Measurements from ENCODE around the gene TMEM170A.
"Not testable (repeated sequence)": the region's sequence is repeated elsewhere in the genome, so short reads cannot be mapped to it uniquely, and the experiment has no call there.

The TMEM170A gene

DNA sequence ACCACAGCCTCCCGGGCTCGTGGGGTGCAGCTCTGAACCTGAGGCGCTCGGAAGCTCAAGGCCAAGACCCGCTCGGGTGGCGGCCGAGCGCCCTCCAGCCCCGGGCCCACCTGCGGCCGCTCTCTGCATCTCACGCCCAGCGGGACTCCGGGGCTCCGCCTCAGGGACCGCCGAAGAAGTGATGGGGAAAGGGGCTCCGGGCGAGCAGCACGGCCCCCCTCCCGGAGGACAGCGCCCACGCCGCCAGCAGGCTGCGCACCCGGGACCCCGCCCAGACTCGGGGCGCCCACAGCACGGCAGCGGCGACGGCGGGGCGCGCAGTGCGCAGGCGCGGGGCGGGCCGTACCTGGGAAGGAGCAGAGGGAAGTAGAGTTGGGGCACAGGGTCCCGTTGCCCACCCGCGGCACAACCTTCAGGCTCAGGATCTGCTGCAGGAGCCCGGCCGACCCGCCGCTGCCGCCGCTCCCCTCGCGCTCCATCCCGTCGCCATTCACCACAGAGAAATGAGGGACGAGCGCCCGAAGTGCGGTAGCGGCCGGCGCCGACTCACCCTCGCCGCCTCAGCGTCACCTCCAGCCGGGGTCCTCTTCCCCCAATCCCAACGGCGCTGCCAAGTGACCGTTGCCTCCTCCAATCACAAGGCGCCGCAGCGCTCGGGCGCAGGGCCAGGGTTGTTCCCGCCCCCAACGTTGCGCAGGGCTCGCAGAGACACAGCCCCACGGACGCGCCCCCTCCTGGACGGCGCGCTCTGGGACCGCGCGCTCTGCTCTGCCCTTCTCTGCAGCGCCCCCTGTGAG lies at the start of gene TMEM170A:
Gene TMEM170A (minus strand): TSS at position 568 of the 797 bp plus-strand sequence. CDS start 89 bp downstream, at position 479.
- Mint-ChIP-seq H3K9me3 (peaks cover 2% of the 10 kb centered on the region), H3K27me3 (ENCODE audit: low read depth) (no peaks in the 10 kb centered on the region), H3K27ac (peak within 1 kb of the TSS; percentile 80 to 97 (median 94)), H3K4me3 (peak within 1 kb of the TSS; percentile 96 to 97 (median 97)), H3K36me3 (ENCODE audit: low read depth) (peaks cover 10% of the 10 kb centered on the region), H3K4me1 (peaks cover 42% of the 10 kb centered on the region)
- TF ChIP-seq, protein P1, sequence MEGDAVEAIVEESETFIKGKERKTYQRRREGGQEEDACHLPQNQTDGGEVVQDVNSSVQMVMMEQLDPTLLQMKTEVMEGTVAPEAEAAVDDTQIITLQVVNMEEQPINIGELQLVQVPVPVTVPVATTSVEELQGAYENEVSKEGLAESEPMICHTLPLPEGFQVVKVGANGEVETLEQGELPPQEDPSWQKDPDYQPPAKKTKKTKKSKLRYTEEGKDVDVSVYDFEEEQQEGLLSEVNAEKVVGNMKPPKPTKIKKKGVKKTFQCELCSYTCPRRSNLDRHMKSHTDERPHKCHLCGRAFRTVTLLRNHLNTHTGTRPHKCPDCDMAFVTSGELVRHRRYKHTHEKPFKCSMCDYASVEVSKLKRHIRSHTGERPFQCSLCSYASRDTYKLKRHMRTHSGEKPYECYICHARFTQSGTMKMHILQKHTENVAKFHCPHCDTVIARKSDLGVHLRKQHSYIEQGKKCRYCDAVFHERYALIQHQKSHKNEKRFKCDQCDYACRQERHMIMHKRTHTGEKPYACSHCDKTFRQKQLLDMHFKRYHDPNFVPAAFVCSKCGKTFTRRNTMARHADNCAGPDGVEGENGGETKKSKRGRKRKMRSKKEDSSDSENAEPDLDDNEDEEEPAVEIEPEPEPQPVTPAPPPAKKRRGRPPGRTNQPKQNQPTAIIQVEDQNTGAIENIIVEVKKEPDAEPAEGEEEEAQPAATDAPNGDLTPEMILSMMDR (IDR thresholded peaks at IDR 0.05; ENCODE audit: unreplicated experiment in 3 of 3), result peak in 2 of 3 experiments; percentile 100

DNA sequence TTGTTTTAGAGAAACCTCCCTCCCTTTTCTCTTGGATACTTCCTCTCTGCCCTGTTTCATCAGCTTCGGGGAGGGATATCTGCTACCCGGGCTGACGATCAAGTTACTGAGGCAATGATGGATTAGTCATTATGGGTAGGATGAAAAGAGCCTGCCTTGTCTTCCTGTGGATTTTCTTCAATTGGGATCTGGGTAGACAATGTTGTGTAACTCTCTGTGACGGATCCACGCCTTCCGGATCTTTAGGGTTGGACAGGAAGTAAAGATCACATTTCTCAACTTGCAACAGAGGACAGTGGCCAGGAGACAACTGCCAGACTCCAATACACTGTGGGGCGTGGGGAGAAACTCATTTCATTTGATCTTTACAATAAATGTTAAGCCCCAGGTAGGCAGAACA lies 42.1 kb upstream of the TMEM170A start:
- Mint-ChIP-seq H3K27me3 (ENCODE audit: low read depth) (peaks cover 11% of the 10 kb centered on the region), H3K27ac (peak overlapping the region in 1 of 3 experiments; percentile 39), H3K4me1 (peaks cover 11% of the 10 kb centered on the region), H3K36me3 (ENCODE audit: low read depth) (no peaks in the 10 kb centered on the region), H3K9me3 (no peaks in the 10 kb centered on the region), H3K4me3 (no peak overlapping the region)
- TF ChIP-seq, protein P1 (IDR thresholded peaks at IDR 0.05; ENCODE audit: unreplicated experiment in 3 of 3), result no peak

GRCh38 chr16:75506107-75506506 lies 41.6 kb upstream of the TMEM170A start:
- peaks cover 11% of the 10 kb centered on the region for H3K27me3 Mint-ChIP-seq (ENCODE audit: low read depth)
- no peaks in the 10 kb centered on the region for H3K9me3 Mint-ChIP-seq
- H3K4me3 Mint-ChIP-seq, result no peak overlapping the region
- TF ChIP-seq, protein P1 (IDR thresholded peaks at IDR 0.05; ENCODE audit: unreplicated experiment in 3 of 3), result no peak
- H3K27ac Mint-ChIP-seq, result no peak overlapping the region
- H3K36me3 Mint-ChIP-seq (ENCODE audit: low read depth), result no peaks in the 10 kb centered on the region
- peaks cover 12% of the 10 kb centered on the region for H3K4me1 Mint-ChIP-seq

DNA sequence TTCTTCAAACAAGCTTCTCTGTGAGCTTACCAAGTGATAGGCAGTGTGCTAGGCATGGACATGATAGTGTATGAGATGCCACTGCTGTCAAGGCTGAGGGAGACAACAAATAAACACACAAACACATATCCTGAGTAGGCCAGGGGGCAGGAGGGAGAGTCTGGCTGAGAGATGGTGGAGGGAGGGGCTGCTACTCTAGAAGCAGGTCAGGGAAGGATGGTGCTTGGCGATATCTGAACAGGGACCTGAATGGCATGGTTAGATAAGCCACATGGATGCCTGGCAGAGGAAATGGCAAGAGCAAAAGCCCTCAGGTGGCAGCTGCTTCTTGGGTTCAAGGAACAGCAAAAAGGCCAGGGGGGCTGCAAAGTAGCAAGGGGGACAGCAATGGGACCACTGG lies 39.3 kb upstream of the TMEM170A start:
- Mint-ChIP-seq H3K4me1 (peaks cover 12% of the 10 kb centered on the region), H3K27ac (no peak overlapping the region), H3K9me3 (no peaks in the 10 kb centered on the region), H3K36me3 (ENCODE audit: low read depth) (no peaks in the 10 kb centered on the region), H3K27me3 (ENCODE audit: low read depth) (peaks cover 10% of the 10 kb centered on the region), H3K4me3 (no peak overlapping the region)
- TF ChIP-seq, protein P1 (IDR thresholded peaks at IDR 0.05; ENCODE audit: unreplicated experiment in 3 of 3), result no peak

DNA sequence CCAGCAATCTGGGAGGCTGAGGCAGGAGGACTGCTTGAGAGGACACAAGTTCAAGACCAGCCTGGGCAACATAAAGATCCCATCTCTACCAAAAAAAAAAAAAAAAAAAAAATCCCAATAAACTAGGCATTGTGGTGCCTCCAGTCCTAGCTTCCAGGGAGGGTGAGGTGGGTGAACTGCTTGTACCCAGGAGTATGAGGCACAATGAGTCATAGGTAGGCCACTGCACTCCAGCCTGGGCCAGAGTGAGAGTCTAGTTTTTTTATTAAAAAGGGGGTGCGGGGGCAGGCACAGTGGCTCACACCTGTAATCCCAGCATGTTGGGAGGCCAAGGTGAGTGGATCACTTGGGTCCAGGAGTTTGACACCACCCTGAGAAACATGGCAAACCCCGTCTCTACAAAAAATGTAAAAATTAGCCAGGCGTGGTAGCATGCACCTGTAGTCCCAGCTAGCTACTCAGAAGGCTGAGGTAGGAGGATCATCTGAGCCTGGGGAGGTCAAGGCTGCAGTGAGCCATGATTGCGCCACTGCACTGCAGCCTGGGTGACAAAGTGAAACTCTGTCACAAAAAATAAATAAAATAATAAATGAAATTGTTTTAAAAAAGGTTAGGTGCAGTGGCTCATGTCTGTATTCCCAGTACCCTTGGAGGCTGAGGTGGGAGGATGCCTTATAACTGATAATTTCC lies 38.6 kb upstream of the TMEM170A start:
- peaks cover 12% of the 10 kb centered on the region for H3K4me1 Mint-ChIP-seq
- no peak overlapping the region for H3K4me3 Mint-ChIP-seq
- H3K36me3 Mint-ChIP-seq (ENCODE audit: low read depth), result no peaks in the 10 kb centered on the region
- TF ChIP-seq, protein P1 (IDR thresholded peaks at IDR 0.05; ENCODE audit: unreplicated experiment in 3 of 3), result no peak
- no peaks in the 10 kb centered on the region for H3K9me3 Mint-ChIP-seq
- H3K27ac Mint-ChIP-seq, result no peak overlapping the region
- peaks cover 5% of the 10 kb centered on the region for H3K27me3 Mint-ChIP-seq (ENCODE audit: low read depth)

DNA sequence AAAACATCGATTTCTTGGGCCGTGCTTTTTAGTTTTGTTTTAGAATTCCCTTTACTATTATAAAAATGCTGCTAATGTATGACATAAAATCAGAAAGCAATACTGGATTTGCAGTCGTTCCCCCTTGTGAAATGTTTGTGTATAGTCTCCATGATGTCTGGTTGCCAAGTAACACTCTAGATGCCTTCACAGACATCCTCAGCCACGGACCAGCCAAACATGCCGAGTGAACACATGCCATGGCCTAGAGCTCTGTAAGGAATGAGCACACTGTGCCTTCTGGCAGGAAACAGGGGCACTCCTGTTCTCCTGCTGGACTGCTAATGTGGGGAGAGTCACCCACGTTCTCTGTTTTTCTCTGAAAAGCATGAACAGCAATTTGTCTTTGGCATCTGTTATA lies 37.3 kb upstream of the TMEM170A start:
- Mint-ChIP-seq H3K4me1 (peaks cover 22% of the 10 kb centered on the region), H3K27ac (peak overlapping the region in 1 of 3 experiments; percentile 29), H3K27me3 (ENCODE audit: low read depth) (peaks cover 11% of the 10 kb centered on the region)
- not testable (repeated sequence) for H3K9me3 Mint-ChIP-seq; H3K4me3 Mint-ChIP-seq; H3K36me3 Mint-ChIP-seq (ENCODE audit: low read depth)
